ENCODE results near the gene CYBC1. TPM values are rescaled to one million over a fixed set of nuclear protein-coding genes. Genes with fewer than 3 reads are reported as not detected.
A peak's percentile ranks its signal among the peaks of the same experiment; 100 is the strongest.

The CYBC1 gene
- total RNA-seq, 1 donor from 2014 or later = 31.3 TPM

- DNase-seq (ENCODE audit: low read depth) (no peak), FAIRE-seq (no peak)
- no peaks in the 10 kb centered on the region for H3K27me3 ChIP-seq (ENCODE audit: control insufficient read depth, insufficient read depth, low read length)
- TF ChIP-seq CTCF (IDR thresholded peaks at IDR 0.05; ENCODE audit: insufficient read depth, low read length, severe bottlenecking) = no peak
- peaks cover 2% of the 10 kb centered on the region for H3K36me3 ChIP-seq (ENCODE audit: control insufficient read depth, insufficient read depth, low read length)
- no peak overlapping the region for H3K4me3 ChIP-seq (ENCODE audit: low read depth, low read length)
These were observed 1.2 kb downstream of the CYBC1 start for GRCh38 chr17:82449131-82449882.

- no peak overlapping the region for H3K4me3 ChIP-seq (ENCODE audit: low read depth, low read length)
- TF ChIP-seq CTCF (IDR thresholded peaks at IDR 0.05; ENCODE audit: insufficient read depth, low read length, severe bottlenecking) = no peak
- DNase-seq (ENCODE audit: low read depth) (no peak), FAIRE-seq (peak; percentile 73)
- no peaks in the 10 kb centered on the region for H3K27me3 ChIP-seq (ENCODE audit: control insufficient read depth, insufficient read depth, low read length)
- H3K36me3 ChIP-seq (ENCODE audit: control insufficient read depth, insufficient read depth, low read length) = peaks cover 6% of the 10 kb centered on the region
These were observed 2.7 kb downstream of the CYBC1 start for GRCh38 chr17:82447876-82448275.

- FAIRE-seq = no peak
These were observed 3.9 kb downstream of the CYBC1 start for GRCh38 chr17:82446649-82447048.

GRCh38 chr17:82446124-82446523 lies 4.4 kb downstream of the CYBC1 start:
- TF ChIP-seq CTCF (IDR thresholded peaks at IDR 0.05; ENCODE audit: insufficient read depth, low read length, severe bottlenecking) = no peak
- Histone ChIP-seq H3K36me3 (ENCODE audit: control insufficient read depth, insufficient read depth, low read length) (peaks cover 9% of the 10 kb centered on the region), H3K4me3 (ENCODE audit: low read depth, low read length) (no peak overlapping the region), H3K27me3 (ENCODE audit: control insufficient read depth, insufficient read depth, low read length) (no peaks in the 10 kb centered on the region)
- DNase-seq (ENCODE audit: low read depth) (no peak), FAIRE-seq (no peak)

More at GRCh38 chr17:82446649-82447048, 3.9 kb downstream of the CYBC1 start:
- DNase-seq (ENCODE audit: low read depth) = no peak
- Histone ChIP-seq H3K4me3 (ENCODE audit: low read depth, low read length) (no peak overlapping the region), H3K36me3 (ENCODE audit: control insufficient read depth, insufficient read depth, low read length) (peaks cover 9% of the 10 kb centered on the region), H3K27me3 (ENCODE audit: control insufficient read depth, insufficient read depth, low read length) (no peaks in the 10 kb centered on the region)
- no peak for TF ChIP-seq CTCF (IDR thresholded peaks at IDR 0.05; ENCODE audit: insufficient read depth, low read length, severe bottlenecking)

- Histone ChIP-seq H3K36me3 (ENCODE audit: control insufficient read depth, insufficient read depth, low read length) (peaks cover 9% of the 10 kb centered on the region), H3K27me3 (ENCODE audit: control insufficient read depth, insufficient read depth, low read length) (no peaks in the 10 kb centered on the region), H3K4me3 (ENCODE audit: low read depth, low read length) (no peak overlapping the region)
- FAIRE-seq = no peak
- no peak for DNase-seq (ENCODE audit: low read depth)
- TF ChIP-seq CTCF (IDR thresholded peaks at IDR 0.05; ENCODE audit: insufficient read depth, low read length, severe bottlenecking) = no peak
These were observed 5.0 kb downstream of the CYBC1 start for GRCh38 chr17:82445542-82445941.

Measured in bronchial epithelial cell (primary cell).